HG03432 (cell line): ENCODE data around the gene DBNDD2.

Experiments
- ATAC-seq: cut with Tn5 transposase; IDR thresholded peaks from one replicate; pipeline ENCODE4 v1.9.1; 2021; ENCODE audit warnings: mild to moderate bottlenecking, moderate library complexity; ENCODE audit not compliant: unreplicated experiment

The DBNDD2 gene

GRCh38 chr20:45407783-45408645 lies at the start of gene DBNDD2:
DBNDD2 (plus strand) TSS chr20:45408289; CDS start chr20:45408468, 179 bp downstream.
- ATAC-seq: no peak

- ATAC-seq: no peak
These were observed 49.1 kb upstream of the DBNDD2 start for GRCh38 chr20:45359069-45359405.

DNA sequence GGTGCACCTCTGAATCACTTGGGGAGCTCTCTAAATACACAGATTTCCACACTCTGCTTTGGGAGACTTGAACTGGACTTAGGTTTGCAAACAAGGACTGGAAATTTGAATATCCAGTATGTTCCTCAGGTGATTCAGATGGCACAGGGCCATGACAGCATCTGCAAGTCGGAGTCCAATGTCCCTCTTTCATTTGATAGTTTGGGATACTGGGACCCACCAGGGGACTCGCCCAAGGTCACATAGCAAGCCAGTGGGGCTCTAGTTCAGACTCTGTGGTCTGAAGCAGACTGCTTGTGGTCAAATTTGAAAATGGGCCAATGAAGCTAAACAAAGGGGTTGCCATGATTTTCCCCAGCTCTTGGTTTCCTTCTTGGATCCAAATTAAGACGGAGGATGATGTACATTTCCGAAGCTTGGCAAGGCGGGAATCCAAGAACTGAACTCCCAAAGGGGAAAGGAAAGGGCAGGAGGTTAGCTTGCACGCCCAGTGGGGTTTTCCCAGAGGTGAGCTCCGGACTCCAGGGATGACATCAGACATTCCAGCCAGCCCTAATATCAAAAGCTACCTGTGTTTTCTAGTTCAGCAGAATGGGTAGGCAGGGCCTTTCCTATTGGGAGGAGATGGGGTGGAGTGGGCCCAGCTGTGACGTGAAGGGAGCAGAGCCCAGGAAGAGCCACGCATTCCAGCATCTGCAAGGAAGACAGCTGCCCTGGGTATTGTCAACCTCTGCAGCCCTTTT lies 48.5 kb upstream of the DBNDD2 start:
- no peak for ATAC-seq

- ATAC-seq: no peak
These were observed 46.3 kb upstream of the DBNDD2 start for GRCh38 chr20:45361793-45362192.

DNA sequence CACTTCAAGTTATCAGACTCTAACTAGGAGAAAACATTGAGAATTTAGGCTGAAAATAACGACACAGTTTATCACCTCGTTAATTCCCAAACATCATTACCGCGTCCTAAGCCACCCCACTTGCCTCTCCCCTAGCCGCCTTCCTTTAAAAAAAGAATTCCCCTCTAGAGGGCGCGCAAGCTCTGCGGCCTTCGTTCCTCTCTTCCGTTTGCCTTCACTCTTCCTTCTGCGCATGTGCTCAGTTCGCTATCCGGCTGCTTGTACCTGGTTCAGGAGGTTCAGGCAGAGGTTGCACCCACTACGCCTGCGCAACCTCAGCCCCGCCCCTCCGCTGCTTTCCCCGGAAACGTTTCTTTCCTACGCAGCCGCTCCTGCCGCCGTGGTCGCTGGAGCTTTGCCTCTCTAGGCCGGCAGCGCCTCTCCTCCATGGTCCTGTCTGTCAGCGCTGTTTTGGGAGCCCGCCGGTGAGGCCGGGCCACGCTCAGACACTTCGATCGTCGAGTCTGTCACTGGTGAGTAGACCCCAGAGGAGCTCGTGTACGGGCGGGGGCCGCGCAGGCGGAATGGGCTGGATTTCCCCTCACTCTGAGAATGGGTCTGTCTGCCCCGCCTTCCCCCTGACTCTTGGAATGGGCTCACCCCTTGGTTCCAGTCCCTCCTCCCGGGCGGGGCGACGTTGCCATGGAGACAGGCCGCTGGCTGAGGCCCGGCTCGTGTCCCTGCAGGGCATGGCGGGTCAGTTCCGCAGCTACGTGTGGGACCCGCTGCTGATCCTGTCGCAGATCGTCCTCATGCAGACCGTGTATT lies 45.1 kb upstream of the DBNDD2 start, which contains the start of gene SYS1:
TSS of gene SYS1 (plus strand) at position 353 of the 807 bp plus-strand sequence. CDS start at position 729, 376 bp downstream.
- ATAC-seq: peak; percentile 79

DNA sequence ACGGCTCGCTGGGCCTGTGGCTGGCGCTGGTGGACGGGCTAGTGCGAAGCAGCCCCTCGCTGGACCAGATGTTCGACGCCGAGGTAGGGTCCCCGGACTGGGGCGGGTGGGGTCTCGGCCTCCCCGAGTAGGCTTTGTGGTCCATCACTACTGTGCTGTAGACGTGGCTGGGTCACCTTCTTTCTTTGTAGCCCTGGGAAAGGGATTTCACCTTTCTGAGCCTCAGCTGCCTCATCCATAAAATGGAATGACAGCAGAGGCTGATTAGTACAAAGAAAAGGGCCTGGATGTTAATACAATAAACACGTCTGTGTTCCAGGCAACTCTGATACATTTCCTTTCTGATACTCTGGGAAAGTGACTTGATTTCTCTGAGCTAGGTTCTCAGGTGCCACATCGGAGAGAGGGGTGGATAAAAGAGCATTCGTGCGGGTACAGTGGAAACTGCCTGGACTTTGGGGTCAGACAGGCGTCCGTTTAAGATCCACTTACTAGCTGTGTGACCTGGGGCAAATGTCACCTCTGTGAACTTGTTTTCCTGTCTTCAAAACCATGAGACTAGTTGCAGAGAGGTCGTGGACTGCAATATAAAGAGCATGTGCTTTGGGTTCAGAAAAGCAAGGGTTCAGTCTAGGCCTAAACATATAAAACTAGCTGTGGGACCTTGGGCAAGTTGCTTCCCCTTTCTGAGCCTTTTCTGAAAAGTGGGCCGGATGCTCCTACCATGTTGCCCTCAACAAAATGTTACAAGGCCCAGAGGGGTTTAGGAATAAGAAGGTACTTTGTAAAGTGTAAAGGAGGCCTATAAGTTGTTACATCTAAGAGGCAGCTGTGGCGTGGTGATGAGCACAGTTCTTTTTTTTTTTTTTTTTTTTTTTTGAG lies 44.2 kb upstream of the DBNDD2 start:
- ATAC-seq: no peak

GRCh38 chr20:45365444-45365970 lies 42.6 kb upstream of the DBNDD2 start:
- no peak for ATAC-seq

DNA sequence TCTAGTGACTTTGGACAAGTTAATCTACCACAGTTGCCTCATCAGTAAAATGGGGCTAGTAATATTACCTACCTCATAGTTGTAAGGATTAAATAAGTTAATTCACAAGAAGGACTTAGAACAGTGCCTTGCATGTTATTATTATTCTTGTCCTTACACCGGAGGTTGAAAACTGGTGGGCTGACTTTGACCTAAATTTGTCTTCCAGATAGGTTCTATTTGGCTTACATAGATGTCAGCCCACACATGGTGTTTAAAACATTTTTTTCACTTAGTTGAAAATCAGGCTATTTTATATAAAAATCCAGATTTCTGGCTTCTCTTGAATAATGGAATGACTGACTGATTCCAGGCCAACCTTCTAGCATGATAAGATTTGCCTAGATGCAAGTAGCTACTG lies 41.9 kb upstream of the DBNDD2 start:
- ATAC-seq: no peak

- ATAC-seq: no peak
These were observed 41.5 kb upstream of the DBNDD2 start for GRCh38 chr20:45366631-45367030.

- no peak for ATAC-seq
These were observed 41.0 kb upstream of the DBNDD2 start for GRCh38 chr20:45367126-45367525.

GRCh38 chr20:45368221-45368980 lies 39.7 kb upstream of the DBNDD2 start:
- peak; percentile 79 for ATAC-seq

GRCh38 chr20:45370571-45371160 lies 37.4 kb upstream of the DBNDD2 start:
- no peak for ATAC-seq

- ATAC-seq: no peak
These were observed 35.8 kb upstream of the DBNDD2 start for GRCh38 chr20:45372241-45372640.

DNA sequence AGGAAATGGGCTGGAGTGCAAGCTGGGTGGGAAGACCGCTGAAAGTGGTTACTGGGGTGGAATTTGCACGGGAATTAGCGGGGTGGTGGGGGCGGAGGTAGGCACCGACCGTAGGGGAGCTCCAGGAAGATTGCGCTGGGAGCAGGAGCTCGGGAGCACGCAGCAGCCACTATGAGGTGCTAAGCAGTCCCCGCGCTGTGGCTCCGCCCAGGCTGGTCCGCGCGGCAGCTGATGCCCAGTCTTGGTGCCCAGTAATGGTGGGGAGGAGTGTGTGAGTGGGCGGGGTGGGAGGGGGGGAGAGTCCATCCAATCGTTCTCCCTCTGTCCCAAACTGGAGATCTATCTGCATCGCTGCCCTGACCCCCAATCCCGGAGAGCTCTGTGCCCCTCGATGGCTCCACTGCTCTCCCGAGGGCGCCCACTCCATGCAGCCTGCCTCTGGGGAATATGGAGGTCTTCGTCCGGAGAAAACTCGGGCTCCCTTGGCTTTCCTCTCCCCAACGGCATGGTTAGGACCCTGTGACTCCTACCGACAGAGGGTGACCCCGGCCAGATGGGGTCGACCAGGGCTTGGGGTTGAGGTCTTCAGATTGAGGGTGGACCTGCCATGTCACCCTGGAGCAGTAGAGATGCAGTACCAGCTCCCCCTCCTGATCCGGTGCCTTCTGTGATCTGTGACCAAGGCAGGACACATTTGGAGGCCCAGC lies 35.3 kb upstream of the DBNDD2 start:
- no peak for ATAC-seq

DNA sequence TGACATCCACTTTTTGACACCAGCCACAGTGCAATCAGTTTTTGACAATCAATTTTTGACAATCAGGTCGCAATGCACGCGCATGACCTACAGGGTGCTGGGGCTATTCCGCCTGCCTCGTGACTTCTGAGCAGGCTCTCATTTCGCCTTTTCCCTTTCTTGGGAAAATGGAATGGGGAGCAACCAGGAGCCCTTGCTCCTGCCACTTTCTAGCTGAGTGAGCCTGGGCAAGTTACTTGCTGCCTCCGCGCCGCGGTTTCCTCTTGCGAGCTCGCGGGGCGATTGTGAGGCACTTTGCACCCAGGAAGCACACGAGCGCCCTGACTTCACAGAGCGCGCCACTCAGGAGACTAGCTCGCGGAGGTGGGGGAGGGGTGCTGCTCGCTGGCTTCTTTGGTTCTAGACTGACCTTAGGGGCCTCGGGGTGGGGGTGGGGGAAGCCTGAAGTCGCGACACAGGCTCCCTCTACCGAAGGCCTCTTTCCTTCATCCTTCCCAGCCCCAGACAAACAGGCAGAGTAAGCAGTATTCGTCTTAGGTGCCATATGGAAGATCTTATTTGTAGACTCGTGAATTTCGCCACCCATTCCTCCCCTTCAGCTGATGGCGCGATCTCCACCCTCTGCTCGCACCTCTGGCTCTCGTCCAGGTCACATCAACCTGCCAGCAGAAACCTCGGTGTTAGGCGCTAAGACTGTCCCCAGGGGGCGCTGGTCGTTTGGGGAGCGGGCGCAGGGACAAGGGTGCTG lies 34.6 kb upstream of the DBNDD2 start:
- ATAC-seq: peak; percentile 87

- ATAC-seq: no peak
These were observed 34.0 kb upstream of the DBNDD2 start for GRCh38 chr20:45374101-45374467.

GRCh38 chr20:45374966-45375365 lies 33.1 kb upstream of the DBNDD2 start:
- ATAC-seq: no peak

DNA sequence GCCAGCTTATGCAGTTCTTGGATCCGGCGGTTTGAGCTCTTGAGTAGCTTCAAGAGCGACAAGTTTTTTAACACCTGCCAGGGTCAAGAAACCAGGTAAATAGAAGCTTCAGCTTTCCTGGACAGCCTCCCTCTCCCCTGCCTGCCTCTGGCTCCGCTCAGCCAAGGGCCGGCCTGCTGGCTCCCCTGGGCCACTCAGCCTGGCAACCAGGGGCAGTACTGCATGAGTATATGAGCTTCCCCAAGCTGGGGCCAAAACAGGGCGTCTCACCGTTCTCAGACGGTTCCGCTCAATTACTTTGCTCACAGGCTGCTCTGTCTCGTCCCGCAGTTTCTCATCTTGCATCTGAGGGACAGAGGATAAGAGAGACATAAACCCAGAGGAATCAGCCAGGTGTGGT lies 30.8 kb upstream of the DBNDD2 start:
- no peak for ATAC-seq
